ENCODE results near the gene PTPRK. TPM values are rescaled to one million over a fixed set of nuclear protein-coding genes. Genes with fewer than 3 reads are reported as not detected.

The PTPRK gene
- total and polyA plus RNA-seq, 9 of the 15 experiments (the other 6 are each of a cell fraction or from before 2014, with no cell fraction given), result 0.04 to 0.51 TPM; not detected in 7

DNA sequence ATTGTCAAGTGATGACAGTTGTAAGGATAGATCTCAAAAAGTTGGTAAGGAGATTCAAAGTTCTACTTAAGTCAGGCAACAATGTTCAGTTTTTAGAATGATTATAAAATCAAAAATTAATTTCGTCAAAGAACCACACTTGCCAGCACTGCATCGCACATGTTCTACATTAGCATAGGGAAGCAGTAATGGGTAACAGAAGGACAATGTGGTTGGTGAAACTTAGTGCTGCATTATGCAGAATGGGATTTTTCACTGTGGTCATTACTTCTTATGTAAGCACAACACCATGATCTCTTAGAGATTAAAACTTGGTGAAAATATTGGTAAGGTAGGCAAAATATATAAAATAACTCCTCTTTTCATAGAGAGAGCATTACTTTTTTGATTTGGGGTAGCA, 445.8 kb downstream of the PTPRK start (continued):
- TF ChIP-seq, protein P1, sequence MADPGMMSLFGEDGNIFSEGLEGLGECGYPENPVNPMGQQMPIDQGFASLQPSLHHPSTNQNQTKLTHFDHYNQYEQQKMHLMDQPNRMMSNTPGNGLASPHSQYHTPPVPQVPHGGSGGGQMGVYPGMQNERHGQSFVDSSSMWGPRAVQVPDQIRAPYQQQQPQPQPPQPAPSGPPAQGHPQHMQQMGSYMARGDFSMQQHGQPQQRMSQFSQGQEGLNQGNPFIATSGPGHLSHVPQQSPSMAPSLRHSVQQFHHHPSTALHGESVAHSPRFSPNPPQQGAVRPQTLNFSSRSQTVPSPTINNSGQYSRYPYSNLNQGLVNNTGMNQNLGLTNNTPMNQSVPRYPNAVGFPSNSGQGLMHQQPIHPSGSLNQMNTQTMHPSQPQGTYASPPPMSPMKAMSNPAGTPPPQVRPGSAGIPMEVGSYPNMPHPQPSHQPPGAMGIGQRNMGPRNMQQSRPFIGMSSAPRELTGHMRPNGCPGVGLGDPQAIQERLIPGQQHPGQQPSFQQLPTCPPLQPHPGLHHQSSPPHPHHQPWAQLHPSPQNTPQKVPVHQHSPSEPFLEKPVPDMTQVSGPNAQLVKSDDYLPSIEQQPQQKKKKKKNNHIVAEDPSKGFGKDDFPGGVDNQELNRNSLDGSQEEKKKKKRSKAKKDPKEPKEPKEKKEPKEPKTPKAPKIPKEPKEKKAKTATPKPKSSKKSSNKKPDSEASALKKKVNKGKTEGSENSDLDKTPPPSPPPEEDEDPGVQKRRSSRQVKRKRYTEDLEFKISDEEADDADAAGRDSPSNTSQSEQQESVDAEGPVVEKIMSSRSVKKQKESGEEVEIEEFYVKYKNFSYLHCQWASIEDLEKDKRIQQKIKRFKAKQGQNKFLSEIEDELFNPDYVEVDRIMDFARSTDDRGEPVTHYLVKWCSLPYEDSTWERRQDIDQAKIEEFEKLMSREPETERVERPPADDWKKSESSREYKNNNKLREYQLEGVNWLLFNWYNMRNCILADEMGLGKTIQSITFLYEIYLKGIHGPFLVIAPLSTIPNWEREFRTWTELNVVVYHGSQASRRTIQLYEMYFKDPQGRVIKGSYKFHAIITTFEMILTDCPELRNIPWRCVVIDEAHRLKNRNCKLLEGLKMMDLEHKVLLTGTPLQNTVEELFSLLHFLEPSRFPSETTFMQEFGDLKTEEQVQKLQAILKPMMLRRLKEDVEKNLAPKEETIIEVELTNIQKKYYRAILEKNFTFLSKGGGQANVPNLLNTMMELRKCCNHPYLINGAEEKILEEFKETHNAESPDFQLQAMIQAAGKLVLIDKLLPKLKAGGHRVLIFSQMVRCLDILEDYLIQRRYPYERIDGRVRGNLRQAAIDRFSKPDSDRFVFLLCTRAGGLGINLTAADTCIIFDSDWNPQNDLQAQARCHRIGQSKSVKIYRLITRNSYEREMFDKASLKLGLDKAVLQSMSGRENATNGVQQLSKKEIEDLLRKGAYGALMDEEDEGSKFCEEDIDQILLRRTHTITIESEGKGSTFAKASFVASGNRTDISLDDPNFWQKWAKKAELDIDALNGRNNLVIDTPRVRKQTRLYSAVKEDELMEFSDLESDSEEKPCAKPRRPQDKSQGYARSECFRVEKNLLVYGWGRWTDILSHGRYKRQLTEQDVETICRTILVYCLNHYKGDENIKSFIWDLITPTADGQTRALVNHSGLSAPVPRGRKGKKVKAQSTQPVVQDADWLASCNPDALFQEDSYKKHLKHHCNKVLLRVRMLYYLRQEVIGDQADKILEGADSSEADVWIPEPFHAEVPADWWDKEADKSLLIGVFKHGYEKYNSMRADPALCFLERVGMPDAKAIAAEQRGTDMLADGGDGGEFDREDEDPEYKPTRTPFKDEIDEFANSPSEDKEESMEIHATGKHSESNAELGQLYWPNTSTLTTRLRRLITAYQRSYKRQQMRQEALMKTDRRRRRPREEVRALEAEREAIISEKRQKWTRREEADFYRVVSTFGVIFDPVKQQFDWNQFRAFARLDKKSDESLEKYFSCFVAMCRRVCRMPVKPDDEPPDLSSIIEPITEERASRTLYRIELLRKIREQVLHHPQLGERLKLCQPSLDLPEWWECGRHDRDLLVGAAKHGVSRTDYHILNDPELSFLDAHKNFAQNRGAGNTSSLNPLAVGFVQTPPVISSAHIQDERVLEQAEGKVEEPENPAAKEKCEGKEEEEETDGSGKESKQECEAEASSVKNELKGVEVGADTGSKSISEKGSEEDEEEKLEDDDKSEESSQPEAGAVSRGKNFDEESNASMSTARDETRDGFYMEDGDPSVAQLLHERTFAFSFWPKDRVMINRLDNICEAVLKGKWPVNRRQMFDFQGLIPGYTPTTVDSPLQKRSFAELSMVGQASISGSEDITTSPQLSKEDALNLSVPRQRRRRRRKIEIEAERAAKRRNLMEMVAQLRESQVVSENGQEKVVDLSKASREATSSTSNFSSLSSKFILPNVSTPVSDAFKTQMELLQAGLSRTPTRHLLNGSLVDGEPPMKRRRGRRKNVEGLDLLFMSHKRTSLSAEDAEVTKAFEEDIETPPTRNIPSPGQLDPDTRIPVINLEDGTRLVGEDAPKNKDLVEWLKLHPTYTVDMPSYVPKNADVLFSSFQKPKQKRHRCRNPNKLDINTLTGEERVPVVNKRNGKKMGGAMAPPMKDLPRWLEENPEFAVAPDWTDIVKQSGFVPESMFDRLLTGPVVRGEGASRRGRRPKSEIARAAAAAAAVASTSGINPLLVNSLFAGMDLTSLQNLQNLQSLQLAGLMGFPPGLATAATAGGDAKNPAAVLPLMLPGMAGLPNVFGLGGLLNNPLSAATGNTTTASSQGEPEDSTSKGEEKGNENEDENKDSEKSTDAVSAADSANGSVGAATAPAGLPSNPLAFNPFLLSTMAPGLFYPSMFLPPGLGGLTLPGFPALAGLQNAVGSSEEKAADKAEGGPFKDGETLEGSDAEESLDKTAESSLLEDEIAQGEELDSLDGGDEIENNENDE (IDR thresholded peaks at IDR 0.05; ENCODE audit: low read depth, low read length), result no peak
- TF ChIP-seq CREB1 (IDR thresholded peaks at IDR 0.05), result no peak
- no peak for TF ChIP-seq CREB1 (CRISPR knock-in tag; IDR thresholded peaks at IDR 0.05)
- TF ChIP-seq POLR2G (IDR thresholded peaks at IDR 0.05; ENCODE audit: low read depth, low read length), result no peak
- TF ChIP-seq ZNF75A (CRISPR knock-in tag; IDR thresholded peaks at IDR 0.05), result no peak
- TF ChIP-seq, protein P2, sequence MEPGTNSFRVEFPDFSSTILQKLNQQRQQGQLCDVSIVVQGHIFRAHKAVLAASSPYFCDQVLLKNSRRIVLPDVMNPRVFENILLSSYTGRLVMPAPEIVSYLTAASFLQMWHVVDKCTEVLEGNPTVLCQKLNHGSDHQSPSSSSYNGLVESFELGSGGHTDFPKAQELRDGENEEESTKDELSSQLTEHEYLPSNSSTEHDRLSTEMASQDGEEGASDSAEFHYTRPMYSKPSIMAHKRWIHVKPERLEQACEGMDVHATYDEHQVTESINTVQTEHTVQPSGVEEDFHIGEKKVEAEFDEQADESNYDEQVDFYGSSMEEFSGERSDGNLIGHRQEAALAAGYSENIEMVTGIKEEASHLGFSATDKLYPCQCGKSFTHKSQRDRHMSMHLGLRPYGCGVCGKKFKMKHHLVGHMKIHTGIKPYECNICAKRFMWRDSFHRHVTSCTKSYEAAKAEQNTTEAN (CRISPR knock-in tag; IDR thresholded peaks at IDR 0.05), result no peak
- TF ChIP-seq, protein P3, sequence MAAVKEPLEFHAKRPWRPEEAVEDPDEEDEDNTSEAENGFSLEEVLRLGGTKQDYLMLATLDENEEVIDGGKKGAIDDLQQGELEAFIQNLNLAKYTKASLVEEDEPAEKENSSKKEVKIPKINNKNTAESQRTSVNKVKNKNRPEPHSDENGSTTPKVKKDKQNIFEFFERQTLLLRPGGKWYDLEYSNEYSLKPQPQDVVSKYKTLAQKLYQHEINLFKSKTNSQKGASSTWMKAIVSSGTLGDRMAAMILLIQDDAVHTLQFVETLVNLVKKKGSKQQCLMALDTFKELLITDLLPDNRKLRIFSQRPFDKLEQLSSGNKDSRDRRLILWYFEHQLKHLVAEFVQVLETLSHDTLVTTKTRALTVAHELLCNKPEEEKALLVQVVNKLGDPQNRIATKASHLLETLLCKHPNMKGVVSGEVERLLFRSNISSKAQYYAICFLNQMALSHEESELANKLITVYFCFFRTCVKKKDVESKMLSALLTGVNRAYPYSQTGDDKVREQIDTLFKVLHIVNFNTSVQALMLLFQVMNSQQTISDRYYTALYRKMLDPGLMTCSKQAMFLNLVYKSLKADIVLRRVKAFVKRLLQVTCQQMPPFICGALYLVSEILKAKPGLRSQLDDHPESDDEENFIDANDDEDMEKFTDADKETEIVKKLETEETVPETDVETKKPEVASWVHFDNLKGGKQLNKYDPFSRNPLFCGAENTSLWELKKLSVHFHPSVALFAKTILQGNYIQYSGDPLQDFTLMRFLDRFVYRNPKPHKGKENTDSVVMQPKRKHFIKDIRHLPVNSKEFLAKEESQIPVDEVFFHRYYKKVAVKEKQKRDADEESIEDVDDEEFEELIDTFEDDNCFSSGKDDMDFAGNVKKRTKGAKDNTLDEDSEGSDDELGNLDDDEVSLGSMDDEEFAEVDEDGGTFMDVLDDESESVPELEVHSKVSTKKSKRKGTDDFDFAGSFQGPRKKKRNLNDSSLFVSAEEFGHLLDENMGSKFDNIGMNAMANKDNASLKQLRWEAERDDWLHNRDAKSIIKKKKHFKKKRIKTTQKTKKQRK (IDR thresholded peaks at IDR 0.05; ENCODE audit: borderline replicate concordance, low read depth, low read length), result no peak

Measured in K562 (cell line).